Testis (tissue), 2 donors: ENCODE results near the gene LRP8.

Experiments
- CTCF ChIP-seq, 3 experiments: fragments of 450-650 bp in 2 of 3; fragments of 200-600 bp in 1 of 3; sonication (generic) in 1 of 3; IDR thresholded peaks; one replicate each; pipeline ENCODE4 v1.5.1; 2016 to 2019; ENCODE audit warnings: antibody characterized with exemption in 3 of 3, mild to moderate bottlenecking in 2 of 3, moderate library complexity in 1 of 3
- POLR2A ChIP-seq: fragments of 450-650 bp; IDR thresholded peaks from one replicate; pipeline ENCODE4 v1.6.1; 2017; ENCODE audit warnings: antibody characterized with exemption, mild to moderate bottlenecking, moderate library complexity

GRCh38 chr1:53311702-53312305 lies 16.1 kb downstream of the LRP8 start:
- TF ChIP-seq CTCF (IDR thresholded peaks at IDR 0.05) (no peak), POLR2A (no peak)
